LNCAP (cell line): Measurements from ENCODE around the gene MRAP.

Experiments used
- CTCF ChIP-seq: fragments of 450-650 bp; IDR thresholded peaks from 2 replicates; pipeline ENCODE4 v1.5.1; 2017; ENCODE audit warnings: mild to moderate bottlenecking

Gene MRAP

GRCh38 chr21:32347977-32348376, 49.3 kb downstream of the MRAP start:
- TF ChIP-seq CTCF = no peak

GRCh38 chr21:32348604-32349332, 50.1 kb downstream of the MRAP start:
- no peak for TF ChIP-seq CTCF

- no peak for TF ChIP-seq CTCF
Measured at GRCh38 chr21:32349333-32349944, 50.8 kb downstream of the MRAP start.

- TF ChIP-seq CTCF = no peak
Measured at GRCh38 chr21:32350211-32350980, 51.7 kb downstream of the MRAP start.

- TF ChIP-seq CTCF = no peak
Measured at GRCh38 chr21:32350981-32351380, 52.3 kb downstream of the MRAP start.

- no peak for TF ChIP-seq CTCF
Measured at GRCh38 chr21:32351428-32351827, 52.8 kb downstream of the MRAP start.

GRCh38 chr21:32352526-32352925, 53.9 kb downstream of the MRAP start:
- no peak for TF ChIP-seq CTCF
